Measurements from ENCODE around the gene BLOC1S1. TPM values are rescaled to one million over a fixed set of nuclear protein-coding genes. Genes with fewer than 3 reads are reported as not detected.

BLOC1S1 gene
- total and polyA plus RNA-seq, 9 of the 15 experiments (the other 6 are each of a cell fraction or from before 2014, with no cell fraction given): 75.2 to 161 (median 98.8) TPM

GRCh38 chr12:55743406-55744339, 27.8 kb downstream of the BLOC1S1 start (continued):
- TF ChIP-seq NR2C1 (IDR thresholded peaks at IDR 0.05) (no peak), NR2C1 (tag; IDR thresholded peaks at IDR 0.05) (no peak), ZBTB8A (IDR thresholded peaks at IDR 0.05; ENCODE audit: partially characterized antibody) (no peak), NFXL1 (CRISPR knock-in tag; IDR thresholded peaks at IDR 0.05) (no peak), ZBTB33 (CRISPR knock-in tag; IDR thresholded peaks at IDR 0.05) (no peak), E2F3 (CRISPR knock-in tag; IDR thresholded peaks at IDR 0.05) (no peak), HMG20A (CRISPR knock-in tag; conservative IDR thresholded peaks at IDR 0.05) (no peak), ZNF408 (CRISPR knock-in tag; IDR thresholded peaks at IDR 0.05; ENCODE audit: low read depth) (no peak), ELF2 (CRISPR knock-in tag; IDR thresholded peaks at IDR 0.05) (no peak), KAT7 (CRISPR knock-in tag; IDR thresholded peaks at IDR 0.05; ENCODE audit: borderline replicate concordance) (no peak; the same call in 1 of the 2 replicates), NR0B1 (IDR thresholded peaks at IDR 0.05; ENCODE audit: partially characterized antibody) (no peak), CTCFL (IDR thresholded peaks at IDR 0.05; ENCODE audit: borderline replicate concordance, insufficient read depth, low read depth, low read length, poor library complexity, severe bottlenecking) (peak; percentile 25), GABPB2 (CRISPR knock-in tag; conservative IDR thresholded peaks at IDR 0.05) (no peak), HIVEP1 (CRISPR knock-in tag; IDR thresholded peaks at IDR 0.05) (no peak), ZNF518B (CRISPR knock-in tag; IDR thresholded peaks at IDR 0.05) (no peak), ATF3 (IDR thresholded peaks at IDR 0.05) (no peak), ATF3 (CRISPR knock-in tag; conservative IDR thresholded peaks at IDR 0.05) (no peak)
